ENCODE measurements around the gene CEP43.

GRCh38 chr6:166970091-166970490, 29.1 kb upstream of the CEP43 start:
- no peak for TF ChIP-seq MAX (IDR thresholded peaks at IDR 0.05; ENCODE audit: low read depth, low read length)
- no peak for TF ChIP-seq POLR2A (IDR thresholded peaks at IDR 0.05; ENCODE audit: low read depth, low read length)
- TF ChIP-seq EZH2 (IDR thresholded peaks at IDR 0.05; ENCODE audit: borderline replicate concordance, control insufficient read depth, low read depth, low read length) = no peak
- no peak for TF ChIP-seq USF1 (IDR thresholded peaks at IDR 0.05; ENCODE audit: borderline replicate concordance, extremely low read length, insufficient read depth, low read depth, low read length)
- TF ChIP-seq WRNIP1 (IDR thresholded peaks at IDR 0.05; ENCODE audit: borderline replicate concordance, low read depth, low read length) = no peak
- TF ChIP-seq CTCF (IDR thresholded peaks at IDR 0.05 in 2 of 3, conservative IDR thresholded peaks at IDR 0.05 in 1 of 3; ENCODE audit: control insufficient read depth in 2 of 3, extremely low read depth in 1 of 3, insufficient read depth in 1 of 3, low read depth in 3 of 3, low read length in 3 of 3) = no peak
- no peak for TF ChIP-seq NFXL1 (IDR thresholded peaks at IDR 0.05; ENCODE audit: borderline replicate concordance)
- TF ChIP-seq BCLAF1 (IDR thresholded peaks at IDR 0.05) = no peak
- no peak for TF ChIP-seq ZBTB33 (IDR thresholded peaks at IDR 0.05)
- no peak for TF ChIP-seq ZBTB40 (IDR thresholded peaks at IDR 0.05; ENCODE audit: borderline replicate concordance)
